ENCODE data around the gene TSBP1.
A peak's percentile ranks its signal among the peaks of the same experiment; 100 is the strongest.

TSBP1 gene, protein sequence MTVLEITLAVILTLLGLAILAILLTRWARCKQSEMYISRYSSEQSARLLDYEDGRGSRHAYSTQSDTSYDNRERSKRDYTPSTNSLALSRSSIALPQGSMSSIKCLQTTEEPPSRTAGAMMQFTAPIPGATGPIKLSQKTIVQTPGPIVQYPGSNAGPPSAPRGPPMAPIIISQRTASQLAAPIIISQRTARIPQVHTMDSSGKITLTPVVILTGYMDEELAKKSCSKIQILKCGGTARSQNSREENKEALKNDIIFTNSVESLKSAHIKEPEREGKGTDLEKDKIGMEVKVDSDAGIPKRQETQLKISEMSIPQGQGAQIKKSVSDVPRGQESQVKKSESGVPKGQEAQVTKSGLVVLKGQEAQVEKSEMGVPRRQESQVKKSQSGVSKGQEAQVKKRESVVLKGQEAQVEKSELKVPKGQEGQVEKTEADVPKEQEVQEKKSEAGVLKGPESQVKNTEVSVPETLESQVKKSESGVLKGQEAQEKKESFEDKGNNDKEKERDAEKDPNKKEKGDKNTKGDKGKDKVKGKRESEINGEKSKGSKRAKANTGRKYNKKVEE

DNA sequence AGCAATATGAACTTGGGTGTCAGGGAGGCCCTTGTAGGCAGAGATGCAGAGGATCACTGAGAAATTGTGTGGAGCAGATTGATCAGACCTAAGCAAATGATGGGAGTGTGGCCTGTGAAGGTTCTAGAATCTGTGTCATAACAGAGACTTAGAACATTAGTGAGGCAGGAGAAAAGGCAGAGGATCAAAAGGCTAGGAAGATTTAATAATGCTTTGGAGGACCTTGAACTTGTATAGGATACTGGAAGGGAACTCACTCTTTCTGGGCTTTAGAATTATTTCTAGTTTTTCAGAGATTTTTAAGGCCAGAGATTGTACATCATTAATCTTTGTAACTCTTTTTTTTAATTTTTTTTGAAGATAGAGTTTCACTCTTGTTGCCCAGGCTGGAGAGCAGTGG, at the start of gene TSBP1:
Gene TSBP1, minus strand, starts transcription at position 101 of the 400 bp plus-strand sequence. CDS start 197 bp downstream, outside the sequence.
- DNase-seq (ENCODE audit: low spot score) = no peak

DNA sequence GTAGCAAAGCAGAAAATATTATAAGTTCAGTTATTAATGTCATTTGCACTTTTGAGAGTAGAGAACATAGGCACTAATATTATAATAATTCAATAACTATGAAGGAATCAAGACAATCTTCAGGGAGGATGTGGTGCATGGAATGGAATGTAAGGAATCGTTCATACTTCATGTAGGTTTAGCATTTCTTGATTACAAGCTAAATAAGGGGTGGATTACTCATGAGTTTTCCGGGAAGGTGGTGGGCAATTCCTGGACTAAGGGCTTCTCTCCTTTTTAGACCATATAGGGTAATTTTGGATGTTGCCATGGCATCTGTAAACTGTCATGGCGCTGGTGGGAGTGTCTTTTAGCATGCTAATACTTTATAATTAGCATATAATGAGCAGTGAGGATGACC, 44.3 kb upstream of the TSBP1 start:
- DNase-seq (ENCODE audit: low spot score) = no peak

DNA sequence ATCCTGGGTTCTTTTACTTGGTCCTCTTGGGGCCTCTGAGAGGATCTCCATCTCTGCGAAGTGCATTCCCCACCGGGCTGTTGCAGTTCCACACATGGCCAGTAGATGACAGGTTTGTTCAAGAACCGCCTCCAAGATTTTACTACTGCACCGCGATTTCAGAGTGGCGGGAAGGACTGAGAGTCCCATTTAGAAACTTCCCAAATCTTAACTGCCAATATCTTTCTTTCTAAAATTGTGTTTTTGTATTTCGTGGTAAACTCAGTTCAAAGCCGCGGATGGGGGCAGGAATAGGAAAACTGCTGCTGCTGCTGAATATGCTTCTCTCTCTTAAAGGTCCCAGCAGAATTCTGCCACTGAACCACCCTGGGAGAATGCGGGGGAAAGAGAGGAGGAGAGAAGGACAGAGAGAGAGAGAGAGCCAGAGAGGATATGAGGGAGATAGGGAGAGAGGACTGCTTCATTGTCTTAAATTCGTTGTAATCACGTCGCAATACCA, 43.9 kb upstream of the TSBP1 start:
- DNase-seq (ENCODE audit: low spot score) = peak; percentile 68

DNA sequence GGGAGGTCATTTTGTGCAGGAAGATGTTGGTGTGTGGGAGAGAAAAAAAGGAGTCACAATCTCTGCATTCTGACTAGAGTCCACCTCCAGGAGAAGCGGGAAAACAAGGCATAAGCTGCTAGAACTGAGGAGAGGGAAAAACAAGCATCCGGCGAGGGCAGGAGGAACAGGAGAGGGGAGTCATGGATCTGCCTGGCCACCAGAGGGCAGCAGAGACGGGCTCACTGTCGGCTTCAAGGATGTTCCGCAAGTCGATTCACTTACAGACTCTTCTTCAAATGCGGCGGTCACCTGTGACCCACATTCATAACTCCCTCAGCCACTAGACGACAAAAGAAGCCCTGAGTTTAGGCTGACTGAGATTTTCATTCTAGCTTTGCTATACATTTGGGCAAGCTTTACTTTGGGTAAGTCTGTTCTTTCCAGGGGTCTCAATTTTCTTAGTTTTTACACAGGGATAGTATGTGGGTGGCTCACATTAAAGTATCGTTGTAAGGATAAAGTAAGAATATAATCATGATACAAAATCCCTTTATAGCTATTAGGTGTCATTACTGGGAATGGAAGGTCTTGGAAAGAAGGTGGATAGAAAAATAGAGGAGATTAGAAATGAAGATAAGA, 41.8 kb upstream of the TSBP1 start:
- peak; percentile 75 for DNase-seq (ENCODE audit: low spot score)

DNA sequence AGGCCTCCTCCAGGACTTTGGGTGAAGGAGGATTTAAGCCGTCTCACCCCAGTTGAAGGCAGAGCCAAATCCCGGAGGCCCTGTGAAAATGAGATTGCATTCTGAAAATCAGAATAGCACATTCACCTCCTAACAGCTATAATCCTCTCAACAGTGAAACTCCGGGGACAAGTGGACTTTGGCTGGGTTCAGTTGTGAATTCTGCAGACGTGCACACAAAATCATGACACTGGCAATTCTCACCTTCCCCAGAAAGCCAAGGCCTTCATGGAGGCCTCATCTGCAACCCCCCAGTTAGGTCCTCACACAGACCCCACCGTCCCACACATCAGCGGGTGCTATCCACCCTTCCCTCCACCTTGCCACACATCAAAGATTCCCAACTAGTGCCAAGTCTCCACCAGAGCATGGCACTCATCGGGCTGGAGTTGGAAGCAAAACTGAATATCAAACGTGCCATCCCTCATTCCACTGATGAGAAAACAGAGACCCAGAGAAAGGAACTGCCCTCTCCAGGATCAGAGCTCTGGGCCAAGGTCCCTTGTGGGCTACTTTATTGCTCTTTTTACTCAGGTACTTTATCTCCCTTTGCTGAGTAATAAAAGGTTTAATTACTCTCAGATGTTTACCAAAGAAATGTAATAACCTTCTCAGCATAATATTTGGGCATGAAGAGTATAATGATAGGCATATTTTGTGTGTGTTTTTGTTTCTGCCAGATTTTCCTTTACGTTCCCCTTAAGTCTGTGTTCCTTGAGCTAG, 40.0 kb upstream of the TSBP1 start:
- no peak for DNase-seq (ENCODE audit: low spot score)

DNA sequence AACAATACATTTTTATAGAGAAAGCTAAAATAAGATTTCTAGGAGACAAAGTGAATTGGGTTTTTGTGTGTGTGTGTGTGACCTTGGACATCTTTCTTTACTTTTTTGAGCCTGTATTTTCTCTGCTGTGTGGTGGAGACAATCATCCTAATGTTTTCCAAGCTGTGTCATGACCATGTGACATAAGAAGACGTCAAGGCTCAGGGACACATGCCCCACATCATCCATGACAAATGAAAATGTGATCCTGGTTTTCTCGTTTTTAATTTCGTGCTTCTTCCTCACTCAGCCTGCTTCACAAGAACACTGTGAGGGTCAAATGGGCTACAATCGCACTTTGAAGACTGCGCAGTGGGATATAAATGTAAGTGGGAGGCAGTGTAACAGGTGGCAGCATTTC, 39.2 kb upstream of the TSBP1 start:
- no peak for DNase-seq (ENCODE audit: low spot score)

DNA sequence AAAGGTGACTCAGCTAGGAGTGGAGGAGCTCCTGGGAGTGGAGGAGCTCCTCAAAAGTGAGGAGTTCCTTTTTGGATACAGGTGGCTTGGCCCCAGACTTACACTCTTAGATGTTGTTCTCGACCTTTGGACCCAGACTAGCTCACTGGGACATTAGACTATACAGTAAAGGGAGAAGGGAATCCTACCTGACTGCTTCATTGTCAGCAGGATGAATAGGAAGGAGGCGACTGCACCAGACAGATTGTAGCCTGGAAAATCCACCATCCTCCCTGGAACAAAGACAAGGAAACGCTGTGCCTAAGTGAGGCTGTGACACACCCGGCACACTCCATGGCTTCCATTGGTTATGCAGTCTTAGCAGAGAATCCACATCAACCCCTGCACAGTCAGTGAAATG, 35.2 kb upstream of the TSBP1 start, which contains the start of gene BTNL2:
Gene BTNL2, minus strand, starts transcription at position 325 of the 400 bp plus-strand sequence. Its CDS starts 58 bp downstream, at position 267.
- DNase-seq (ENCODE audit: low spot score) = no peak

DNA sequence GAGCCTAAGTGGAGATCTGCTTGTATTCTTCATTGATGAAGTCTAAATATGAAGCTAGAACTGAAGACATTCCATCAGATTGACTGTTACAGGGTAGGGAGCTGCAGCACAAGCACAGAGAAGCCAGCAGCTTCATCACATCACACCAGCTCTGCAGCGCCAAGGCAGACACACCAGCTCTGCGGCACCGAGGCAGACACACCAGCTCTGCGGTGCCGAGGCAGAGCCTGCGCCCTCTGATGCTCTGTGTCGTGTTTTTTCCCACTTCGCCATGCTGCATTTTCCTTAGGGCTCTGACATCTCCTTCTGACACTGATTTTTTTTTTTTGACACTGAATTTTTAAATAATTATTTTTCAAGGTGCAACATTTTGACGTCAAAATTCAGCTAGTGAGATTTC, 34.5 kb upstream of the TSBP1 start:
- DNase-seq (ENCODE audit: low spot score) = no peak

DNA sequence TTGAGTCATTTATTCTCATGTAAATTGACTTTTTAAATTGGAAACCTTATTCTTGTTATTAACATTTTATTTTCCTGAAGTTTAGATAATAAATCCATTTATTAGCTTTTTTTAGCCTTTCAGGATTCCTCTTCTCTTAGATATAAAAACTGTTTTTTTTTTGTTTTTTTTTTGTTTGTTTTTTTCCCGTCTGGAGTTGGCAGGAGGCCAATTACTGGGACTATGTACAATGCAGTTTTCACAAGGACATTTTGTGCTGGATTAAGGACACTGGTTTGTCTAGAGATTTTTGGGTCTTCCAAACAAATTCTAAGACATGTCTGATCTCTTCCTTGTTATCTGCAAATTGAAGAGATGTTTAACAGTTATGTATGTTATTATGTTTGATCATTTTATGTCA, 34.0 kb upstream of the TSBP1 start:
- DNase-seq (ENCODE audit: low spot score) = no peak

DNA sequence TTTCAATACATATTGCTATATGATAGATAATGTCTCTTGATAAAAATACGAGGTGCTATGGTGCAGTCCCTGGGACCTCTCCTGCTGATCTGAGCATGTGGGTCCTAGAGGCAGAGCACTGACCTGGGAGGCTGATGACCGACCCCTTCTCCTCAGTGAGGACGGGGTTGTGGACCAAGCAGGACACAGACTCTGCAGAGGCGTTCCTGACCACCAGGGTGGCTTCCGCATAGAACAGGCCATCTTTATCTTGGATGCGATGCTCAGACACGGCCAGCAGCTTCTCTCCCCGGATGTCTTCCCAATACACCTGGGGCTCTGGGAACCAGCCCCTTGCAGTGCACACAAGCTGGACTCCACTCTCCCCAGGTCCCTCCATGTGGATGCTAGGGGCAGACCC, 31.1 kb upstream of the TSBP1 start:
- DNase-seq (ENCODE audit: low spot score) = no peak

DNA sequence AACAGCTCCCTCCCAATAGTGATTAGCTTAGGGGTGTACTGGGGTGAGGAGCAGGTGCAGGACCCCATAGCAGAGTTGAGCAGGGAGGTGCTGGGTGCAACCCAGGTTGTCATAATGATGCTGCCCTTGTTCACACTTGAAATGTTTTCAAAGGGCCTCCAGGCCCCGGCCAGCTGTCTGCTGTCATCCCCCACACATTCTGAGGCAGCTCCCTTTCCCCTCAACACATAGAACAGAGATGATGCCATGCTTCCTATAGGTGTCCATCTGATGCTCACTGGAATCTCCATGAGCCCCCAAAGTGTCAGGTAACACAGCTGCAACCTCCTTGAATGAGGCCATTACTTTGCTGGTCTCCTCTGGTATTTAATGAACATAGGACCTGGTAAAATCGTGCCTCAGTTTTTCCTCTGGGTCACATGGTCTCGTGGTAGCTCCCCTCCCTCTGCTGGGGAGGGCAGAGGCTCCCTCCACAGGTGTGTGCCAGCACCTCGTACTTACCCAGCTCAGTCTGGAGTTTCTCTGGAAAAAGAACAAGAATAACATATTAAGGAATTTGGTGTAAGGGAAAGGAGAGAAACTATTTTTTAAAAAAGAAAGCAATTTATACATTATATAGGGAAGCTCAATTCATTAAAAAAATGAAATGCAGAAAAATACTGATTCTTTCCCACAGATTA, 29.7 kb upstream of the TSBP1 start:
- DNase-seq (ENCODE audit: low spot score) = no peak

DNA sequence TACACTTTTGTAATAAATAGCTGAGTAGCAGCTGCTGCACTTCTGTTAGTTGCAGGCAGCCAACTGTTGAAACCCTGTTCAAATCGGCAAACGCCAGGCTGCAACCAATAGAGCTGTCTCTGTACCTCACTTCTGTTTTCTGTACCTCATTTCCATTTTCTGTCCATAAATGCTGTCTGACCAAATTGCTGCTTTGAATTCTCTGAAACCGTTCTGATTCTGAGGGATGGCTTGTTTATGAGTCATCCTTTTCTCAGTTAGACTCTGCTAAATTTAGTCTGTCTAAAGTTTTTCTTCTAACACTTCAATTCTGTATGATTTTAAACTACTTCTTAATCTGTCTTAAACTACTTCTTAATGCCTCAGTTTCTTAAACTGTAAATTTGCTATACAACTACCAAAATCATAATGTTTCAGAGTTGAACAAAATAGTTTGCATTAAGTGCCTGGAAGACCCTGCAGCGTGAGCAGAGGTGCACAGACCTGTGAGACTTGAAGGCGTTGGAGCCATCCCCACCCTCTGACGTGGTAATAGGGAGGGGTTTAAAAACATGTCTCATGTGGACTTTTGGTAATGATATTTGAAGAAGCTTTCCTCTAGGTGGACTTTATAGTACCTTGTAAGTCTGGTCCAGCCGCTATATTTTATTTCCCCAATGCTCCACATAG, 25.7 kb upstream of the TSBP1 start:
- DNase-seq (ENCODE audit: low spot score) = no peak

DNA sequence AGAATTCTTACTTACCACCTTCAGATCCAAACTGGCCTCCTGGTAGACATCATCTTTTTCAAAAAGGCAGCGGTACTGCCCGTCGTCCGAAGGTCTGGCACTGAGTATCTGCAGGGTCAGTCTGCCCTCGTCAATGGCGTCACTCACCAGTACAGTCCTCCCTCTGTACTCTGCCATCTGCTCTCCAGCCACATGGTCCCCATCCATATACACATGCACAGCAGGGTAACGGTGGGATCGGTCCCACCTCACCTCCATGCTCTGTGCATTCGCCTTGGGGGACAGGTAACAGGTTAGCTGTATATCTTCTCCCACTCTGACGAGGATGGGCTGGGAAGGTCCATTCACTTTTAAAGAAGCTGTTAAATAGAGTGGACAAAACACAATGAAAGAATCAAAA, 24.3 kb upstream of the TSBP1 start:
- no peak for DNase-seq (ENCODE audit: low spot score)

DNA sequence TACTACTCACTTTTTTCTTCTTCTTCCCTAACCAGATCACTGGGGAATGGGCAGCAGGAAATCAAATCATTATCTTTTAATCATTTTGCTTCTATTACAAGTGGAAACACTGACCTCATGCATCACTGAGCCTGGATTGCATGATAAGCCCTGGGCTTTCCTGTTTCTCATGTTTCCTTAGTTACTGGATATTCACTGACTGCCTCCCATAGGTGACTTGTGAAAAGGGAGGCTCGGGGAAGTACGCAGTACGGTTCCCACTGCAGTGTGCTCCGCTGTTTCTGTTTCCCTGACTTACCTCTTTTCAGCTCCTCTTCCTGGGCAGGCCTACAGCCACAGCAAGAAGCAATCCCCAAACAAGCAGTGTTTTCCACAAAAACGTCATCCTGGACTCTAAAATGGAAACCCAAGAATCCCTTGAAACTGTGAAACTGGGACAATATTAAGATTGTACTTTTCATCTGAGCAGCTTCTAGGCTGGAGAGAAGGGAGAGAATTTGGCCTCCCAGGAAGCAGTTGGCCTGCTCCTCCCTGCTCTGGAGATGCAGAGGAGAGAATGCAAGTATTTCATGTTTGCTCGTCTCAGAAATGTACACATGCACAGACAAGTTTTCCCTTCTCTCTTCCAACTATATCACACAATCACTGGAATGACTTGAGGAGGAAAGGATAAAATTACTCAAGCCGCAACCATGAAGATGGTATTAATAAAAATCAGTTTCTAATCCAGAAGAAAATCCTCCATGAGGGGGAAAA, 22.1 kb upstream of the TSBP1 start:
- DNase-seq (ENCODE audit: low spot score) = no peak

DNA sequence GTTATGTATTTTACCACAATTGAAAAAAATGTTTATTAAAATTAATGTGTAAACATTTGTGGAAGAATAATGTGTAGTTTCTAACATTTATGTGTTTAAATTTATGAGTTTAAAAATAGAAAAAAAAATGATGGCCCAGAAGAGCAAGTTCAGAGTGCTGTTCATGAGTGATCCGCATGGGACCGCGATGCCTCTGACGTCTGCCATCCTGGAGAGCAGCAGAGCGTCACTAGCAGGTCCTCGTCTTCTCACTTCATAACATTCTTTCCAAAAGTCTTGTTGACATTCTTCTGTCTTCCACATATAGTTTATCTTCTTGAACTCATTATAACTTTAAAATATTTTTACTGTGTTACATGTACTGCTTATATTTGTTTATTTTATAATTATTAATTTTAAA, 19.8 kb upstream of the TSBP1 start:
- no peak for DNase-seq (ENCODE audit: low spot score)

DNA sequence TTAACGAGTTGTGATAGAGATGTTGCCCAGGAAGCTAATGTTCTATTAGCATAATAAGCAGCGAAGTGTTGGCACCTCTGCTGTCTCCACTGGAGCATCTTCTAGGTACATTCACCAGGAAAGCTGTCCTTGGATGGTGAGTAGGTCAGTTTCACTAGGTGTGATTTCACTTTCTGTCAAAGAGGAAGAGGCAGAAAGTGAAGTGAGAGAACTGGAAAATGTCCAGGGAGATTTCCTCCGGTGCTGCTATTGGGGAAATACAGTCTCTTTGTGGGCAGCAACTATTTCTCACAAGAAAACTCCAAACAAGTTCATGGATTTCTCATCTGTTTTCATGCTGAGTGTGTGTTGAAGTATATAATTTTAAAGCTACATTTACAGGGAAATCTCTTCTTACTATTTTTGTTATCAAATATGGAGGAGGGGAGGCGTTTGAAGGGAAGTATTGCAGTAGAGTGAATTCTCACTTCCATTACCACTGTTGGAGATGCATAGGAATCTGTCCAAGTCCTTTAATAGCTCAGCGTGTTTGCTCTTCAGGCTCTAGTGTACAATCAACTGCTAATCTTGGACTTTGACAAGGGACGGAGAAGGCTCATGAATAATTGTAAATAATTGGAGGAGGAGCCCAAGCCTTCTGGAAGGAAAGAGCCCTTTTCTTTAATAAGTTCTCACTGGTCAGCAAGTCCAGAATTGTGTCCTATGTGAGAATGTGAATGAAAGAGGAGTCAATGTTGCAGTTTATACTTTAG, 16.1 kb upstream of the TSBP1 start:
- DNase-seq (ENCODE audit: low spot score) = no peak

DNA sequence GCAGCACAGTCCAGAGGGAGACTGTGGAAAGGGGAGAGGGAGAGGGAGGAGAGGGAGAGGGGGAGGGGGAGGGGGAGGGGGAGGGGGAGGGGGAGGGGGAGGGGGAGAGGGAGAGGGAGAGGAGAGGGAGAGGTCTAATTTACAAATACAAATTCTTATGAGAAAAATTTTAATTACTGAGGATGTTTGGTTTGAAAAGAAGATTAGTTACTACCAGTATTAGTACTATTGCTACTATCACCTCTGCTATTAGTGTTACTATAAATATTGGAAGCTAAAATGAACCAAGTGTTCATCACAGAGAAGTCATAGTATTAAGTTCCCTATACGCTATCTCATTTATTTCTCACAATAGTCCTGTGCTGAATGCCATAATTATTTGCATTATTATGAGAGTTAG, 14.3 kb upstream of the TSBP1 start:
- DNase-seq (ENCODE audit: low spot score) = no peak

DNA sequence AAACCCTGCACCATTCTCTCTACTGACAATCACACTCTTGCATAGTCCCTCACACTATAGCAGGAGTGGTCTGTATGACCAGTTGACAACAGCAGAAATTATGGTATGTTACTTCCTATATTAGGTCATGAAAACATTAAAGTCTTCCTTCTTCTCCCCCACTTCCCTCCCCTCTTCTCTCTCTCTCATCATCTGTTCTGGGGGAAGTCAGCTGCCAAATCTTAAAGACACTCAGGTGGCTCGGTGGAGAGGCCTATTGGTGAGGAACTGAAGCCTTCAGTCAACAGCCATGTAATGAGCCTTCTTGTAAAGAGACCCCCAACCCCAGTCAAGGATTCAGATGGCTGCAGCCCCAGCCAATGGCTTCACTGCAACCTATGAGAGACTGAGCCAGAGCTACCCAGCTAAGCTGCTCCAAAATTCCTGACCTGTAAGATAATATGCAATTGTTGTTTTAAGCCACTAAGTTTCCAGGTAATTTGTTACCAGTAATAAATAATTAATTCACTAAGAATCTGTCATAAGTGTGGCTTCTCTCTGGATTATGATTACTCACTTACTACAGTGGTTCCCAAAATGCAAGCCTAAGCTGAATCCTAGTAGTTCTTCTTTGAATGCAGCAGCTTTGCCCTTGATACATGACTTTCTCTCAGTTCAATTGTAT, 11.2 kb upstream of the TSBP1 start:
- no peak for DNase-seq (ENCODE audit: low spot score)

DNA sequence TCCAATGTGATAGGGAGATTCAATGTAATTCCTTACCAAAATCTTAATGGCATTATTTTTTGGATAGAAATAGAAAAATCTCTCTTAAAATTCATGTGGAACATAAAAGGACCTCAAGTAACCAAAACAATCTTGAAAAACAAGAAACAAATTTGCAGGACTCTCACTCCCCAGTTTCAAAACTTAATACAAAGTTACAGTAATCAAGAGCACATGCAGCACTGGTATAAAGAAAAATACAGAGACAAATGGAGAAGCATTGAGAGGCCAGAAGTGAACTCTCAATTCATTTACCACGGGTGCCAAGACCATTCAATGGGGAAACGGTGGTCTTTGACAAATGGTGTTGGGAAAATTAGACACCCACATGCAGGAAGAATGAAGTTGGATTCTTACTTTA, 7.8 kb upstream of the TSBP1 start:
- no peak for DNase-seq (ENCODE audit: low spot score)
